ENCODE results near the gene TMEM131L.

Gene TMEM131L

DNA sequence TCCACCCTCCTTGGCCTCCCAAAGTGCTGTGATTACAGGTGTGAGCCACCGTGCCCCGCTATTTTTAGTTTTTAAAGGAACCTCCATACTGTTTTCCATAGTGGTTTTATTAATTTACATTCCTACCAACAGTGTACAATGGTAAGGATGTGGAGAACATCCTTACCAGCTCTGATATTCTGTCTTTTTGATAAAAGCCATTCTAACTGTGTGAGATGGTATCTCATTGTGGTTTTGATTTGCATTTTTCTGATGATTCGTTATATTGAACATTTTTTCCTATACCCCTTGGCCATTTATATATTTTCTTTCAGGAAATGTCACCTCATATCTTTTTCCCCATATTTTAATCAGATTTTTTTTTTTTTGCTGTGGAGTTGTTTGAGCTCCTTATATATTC, 203.7 kb downstream of the TMEM131L start:
- Histone ChIP-seq H3K9ac (ENCODE audit: low read depth, low read length) (no peak overlapping the region), H3K27ac (ENCODE audit: low read depth, low read length) (no peak overlapping the region), H3K9me3 (ENCODE audit: insufficient read depth, low read depth, low read length) (no peaks in the 10 kb centered on the region), H3K4me1 (ENCODE audit: insufficient read depth, low read length) (no peaks in the 10 kb centered on the region), H3K36me3 (ENCODE audit: insufficient read depth, low read length) (no peaks in the 10 kb centered on the region), H3K27me3 (ENCODE audit: insufficient read depth, low read length) (no peaks in the 10 kb centered on the region; the same call in 1 of the 2 replicates), H3K4me3 (ENCODE audit: low read length) (no peak overlapping the region)
- WGBS: 50% methylated on average over 2 of the region's 3 CpGs

- H3K9ac ChIP-seq (ENCODE audit: low read depth, low read length): no peak overlapping the region
- H3K27me3 ChIP-seq (ENCODE audit: insufficient read depth, low read length): peaks cover 2% of the 10 kb centered on the region
- H3K36me3 ChIP-seq (ENCODE audit: insufficient read depth, low read length): no peaks in the 10 kb centered on the region
- no peak overlapping the region for H3K27ac ChIP-seq (ENCODE audit: low read depth, low read length)
- H3K4me1 ChIP-seq (ENCODE audit: insufficient read depth, low read length): no peaks in the 10 kb centered on the region
- no peaks in the 10 kb centered on the region for H3K9me3 ChIP-seq (ENCODE audit: insufficient read depth, low read depth, low read length)
- 89% methylated on average over 5 of the region's 5 CpGs for WGBS
- no peak overlapping the region for H3K4me3 ChIP-seq (ENCODE audit: low read length)
These were observed 210.3 kb downstream of the TMEM131L start for GRCh38 chr4:153676486-153676885.

- Histone ChIP-seq H3K9ac (ENCODE audit: low read depth, low read length) (no peak overlapping the region), H3K27me3 (ENCODE audit: insufficient read depth, low read length) (peaks cover 7% of the 10 kb centered on the region), H3K4me3 (ENCODE audit: low read length) (no peak overlapping the region), H3K27ac (ENCODE audit: low read depth, low read length) (no peak overlapping the region), H3K9me3 (ENCODE audit: insufficient read depth, low read depth, low read length) (no peaks in the 10 kb centered on the region), H3K36me3 (ENCODE audit: insufficient read depth, low read length) (no peaks in the 10 kb centered on the region), H3K4me1 (ENCODE audit: insufficient read depth, low read length) (no peaks in the 10 kb centered on the region)
- WGBS: 100% methylated on average over 1 of the region's 1 CpG
These were observed 210.8 kb downstream of the TMEM131L start for GRCh38 chr4:153676984-153677383.

DNA sequence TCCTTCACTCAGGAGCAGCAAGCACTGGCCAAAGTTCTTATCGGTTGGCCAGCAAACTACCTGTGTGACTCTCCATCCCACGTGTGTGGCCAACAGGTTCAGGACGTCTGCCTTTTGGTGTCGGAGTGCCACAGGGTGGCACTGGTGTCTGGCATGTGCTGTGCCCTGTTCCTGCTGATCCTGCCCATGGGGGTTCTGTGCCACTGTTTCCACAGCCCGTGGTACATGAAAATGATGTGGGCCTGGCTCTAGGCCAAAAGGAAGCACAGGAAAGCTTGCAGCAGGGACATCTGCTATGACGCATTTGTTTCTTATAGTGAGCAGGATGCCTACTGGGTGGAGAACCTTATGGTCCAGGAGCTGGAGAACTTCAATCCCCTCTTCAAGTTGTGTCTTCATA, 213.3 kb downstream of the TMEM131L start:
- no peaks in the 10 kb centered on the region for H3K36me3 ChIP-seq (ENCODE audit: insufficient read depth, low read length)
- no peaks in the 10 kb centered on the region for H3K9me3 ChIP-seq (ENCODE audit: insufficient read depth, low read depth, low read length)
- H3K4me1 ChIP-seq (ENCODE audit: insufficient read depth, low read length): no peaks in the 10 kb centered on the region
- no peak overlapping the region for H3K27ac ChIP-seq (ENCODE audit: low read depth, low read length)
- 88% methylated on average over 6 of the region's 6 CpGs for WGBS
- H3K9ac ChIP-seq (ENCODE audit: low read depth, low read length): no peak overlapping the region
- H3K27me3 ChIP-seq (ENCODE audit: insufficient read depth, low read length): peaks cover 32% of the 10 kb centered on the region
- no peak overlapping the region for H3K4me3 ChIP-seq (ENCODE audit: low read length)

DNA sequence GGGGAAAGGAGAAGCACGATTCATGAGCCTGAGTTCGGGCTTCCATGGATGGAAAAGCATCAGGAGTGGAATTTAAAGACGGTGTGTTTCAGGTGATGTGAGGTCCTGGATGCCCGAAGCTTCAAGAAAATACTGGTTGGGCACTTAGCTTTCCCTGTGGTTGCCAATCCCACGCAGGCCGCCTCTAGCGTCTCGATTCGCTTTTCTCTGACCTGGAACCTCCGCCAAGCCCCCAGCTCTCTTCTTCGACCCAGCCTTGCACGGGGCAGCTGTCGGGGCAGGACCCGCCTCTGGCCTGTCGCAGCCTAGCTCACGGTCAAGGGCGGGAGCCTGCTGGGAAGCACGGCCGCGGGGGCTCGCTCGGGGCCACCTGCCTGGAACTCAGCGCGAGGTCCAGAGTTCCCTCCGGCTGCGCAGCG, 217.6 kb downstream of the TMEM131L start:
- H3K27ac ChIP-seq (ENCODE audit: low read depth, low read length): no peak overlapping the region
- 9% methylated on average over 27 of the region's 27 CpGs for WGBS
- H3K4me3 ChIP-seq (ENCODE audit: low read length): peak overlapping the region; percentile 58
- H3K9me3 ChIP-seq (ENCODE audit: insufficient read depth, low read depth, low read length): peaks cover 19% of the 10 kb centered on the region
- H3K4me1 ChIP-seq (ENCODE audit: insufficient read depth, low read length): no peaks in the 10 kb centered on the region
- no peaks in the 10 kb centered on the region for H3K36me3 ChIP-seq (ENCODE audit: insufficient read depth, low read length)
- H3K9ac ChIP-seq (ENCODE audit: low read depth, low read length): no peak overlapping the region; the same call in 1 of the 2 replicates
- H3K27me3 ChIP-seq (ENCODE audit: insufficient read depth, low read length): peaks cover 52% of the 10 kb centered on the region

GRCh38 chr4:153684182-153684970, 218.2 kb downstream of the TMEM131L start, which contains the start of gene TLR2:
TSS of gene TLR2 (plus strand) at chr4:153684280. CDS start at chr4:153702908, 18,628 bp downstream.
- Histone ChIP-seq H3K4me3 (ENCODE audit: low read length) (peak within 1 kb of the TSS; percentile 58), H3K9me3 (ENCODE audit: insufficient read depth, low read depth, low read length) (peaks cover 22% of the 10 kb centered on the region), H3K9ac (ENCODE audit: low read depth, low read length) (peak within 1 kb of the TSS; percentile 12; the same call in 1 of the 2 replicates), H3K4me1 (ENCODE audit: insufficient read depth, low read length) (no peaks in the 10 kb centered on the region), H3K27me3 (ENCODE audit: insufficient read depth, low read length) (peaks cover 52% of the 10 kb centered on the region), H3K36me3 (ENCODE audit: insufficient read depth, low read length) (no peaks in the 10 kb centered on the region), H3K27ac (ENCODE audit: low read depth, low read length) (no peak within 1 kb of the TSS)
- under 1% methylated on average over 75 of the region's 75 CpGs for WGBS

DNA sequence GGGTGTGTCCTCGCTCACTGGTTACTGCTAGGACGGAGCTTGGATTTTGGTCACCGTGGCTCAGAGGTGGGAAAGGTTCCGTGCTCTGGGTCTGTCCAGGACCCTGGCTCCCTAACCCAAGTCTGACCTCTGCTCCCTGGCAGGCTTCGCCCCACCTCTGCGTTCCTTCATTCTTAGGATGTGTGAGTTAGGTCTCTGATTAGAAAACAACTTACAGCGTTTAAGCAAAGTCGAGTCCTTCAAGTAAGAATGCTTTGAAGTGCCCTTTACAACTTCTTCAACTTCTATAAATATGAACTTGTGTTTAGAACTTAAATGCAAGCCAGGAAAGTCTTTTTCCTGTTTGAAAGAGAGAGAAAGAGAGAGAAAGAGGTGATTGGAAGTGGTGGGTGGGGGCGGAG, 218.8 kb downstream of the TMEM131L start:
- Histone ChIP-seq H3K4me3 (ENCODE audit: low read length) (peak overlapping the region; percentile 58), H3K9ac (ENCODE audit: low read depth, low read length) (no peak overlapping the region; the same call in 1 of the 2 replicates), H3K4me1 (ENCODE audit: insufficient read depth, low read length) (no peaks in the 10 kb centered on the region), H3K9me3 (ENCODE audit: insufficient read depth, low read depth, low read length) (peaks cover 22% of the 10 kb centered on the region), H3K27me3 (ENCODE audit: insufficient read depth, low read length) (peaks cover 52% of the 10 kb centered on the region), H3K36me3 (ENCODE audit: insufficient read depth, low read length) (no peaks in the 10 kb centered on the region), H3K27ac (ENCODE audit: low read depth, low read length) (no peak overlapping the region)
- 23% methylated on average over 6 of the region's 9 CpGs for WGBS

All from HUES64 (cell line).